ENCODE measurements around the gene PRRT2. TPM values are rescaled to one million over a fixed set of nuclear protein-coding genes. Genes with fewer than 3 reads are reported as not detected.

PRRT2 gene
- total RNA-seq, 1 donor = 1.4 TPM

- peak; percentile 15 for DNase-seq (ENCODE audit: insufficient read length, low spot score, missing footprints)
- Histone ChIP-seq H3K27ac (ENCODE audit: low read depth, low read length) (no peak overlapping the region), H3K27me3 (ENCODE audit: insufficient read depth, low read length) (peaks cover 7% of the 10 kb centered on the region), H3K4me1 (ENCODE audit: insufficient read depth, low read length) (no peaks in the 10 kb centered on the region), H3K4me2 (ENCODE audit: insufficient read depth, low read length) (no peak overlapping the region), H3K79me2 (ENCODE audit: insufficient read depth, low read length) (no peaks in the 10 kb centered on the region), H3K9me3 (ENCODE audit: low read depth, low read length) (no peaks in the 10 kb centered on the region), H3K36me3 (ENCODE audit: insufficient read depth, low read length) (no peaks in the 10 kb centered on the region), H4K20me1 (ENCODE audit: insufficient read depth, low read length) (no peaks in the 10 kb centered on the region), H2AFZ (ENCODE audit: low read length) (no peak overlapping the region), H3K4me3 (ENCODE audit: insufficient read depth, low read length) (no peak overlapping the region)
- TF ChIP-seq, protein P1, sequence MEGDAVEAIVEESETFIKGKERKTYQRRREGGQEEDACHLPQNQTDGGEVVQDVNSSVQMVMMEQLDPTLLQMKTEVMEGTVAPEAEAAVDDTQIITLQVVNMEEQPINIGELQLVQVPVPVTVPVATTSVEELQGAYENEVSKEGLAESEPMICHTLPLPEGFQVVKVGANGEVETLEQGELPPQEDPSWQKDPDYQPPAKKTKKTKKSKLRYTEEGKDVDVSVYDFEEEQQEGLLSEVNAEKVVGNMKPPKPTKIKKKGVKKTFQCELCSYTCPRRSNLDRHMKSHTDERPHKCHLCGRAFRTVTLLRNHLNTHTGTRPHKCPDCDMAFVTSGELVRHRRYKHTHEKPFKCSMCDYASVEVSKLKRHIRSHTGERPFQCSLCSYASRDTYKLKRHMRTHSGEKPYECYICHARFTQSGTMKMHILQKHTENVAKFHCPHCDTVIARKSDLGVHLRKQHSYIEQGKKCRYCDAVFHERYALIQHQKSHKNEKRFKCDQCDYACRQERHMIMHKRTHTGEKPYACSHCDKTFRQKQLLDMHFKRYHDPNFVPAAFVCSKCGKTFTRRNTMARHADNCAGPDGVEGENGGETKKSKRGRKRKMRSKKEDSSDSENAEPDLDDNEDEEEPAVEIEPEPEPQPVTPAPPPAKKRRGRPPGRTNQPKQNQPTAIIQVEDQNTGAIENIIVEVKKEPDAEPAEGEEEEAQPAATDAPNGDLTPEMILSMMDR (IDR thresholded peaks at IDR 0.05; ENCODE audit: extremely low read depth, low read depth, low read length) = no peak
Observed at GRCh38 chr16:29774730-29775129, 37.3 kb upstream of the PRRT2 start.

- peak; percentile 81 for DNase-seq (ENCODE audit: insufficient read length, low spot score, missing footprints)
- Histone ChIP-seq H3K4me2 (ENCODE audit: insufficient read depth, low read length) (no peak overlapping the region), H3K9me3 (ENCODE audit: low read depth, low read length) (no peaks in the 10 kb centered on the region), H3K27me3 (ENCODE audit: insufficient read depth, low read length) (peaks cover 10% of the 10 kb centered on the region), H3K4me1 (ENCODE audit: insufficient read depth, low read length) (no peaks in the 10 kb centered on the region), H3K79me2 (ENCODE audit: insufficient read depth, low read length) (no peaks in the 10 kb centered on the region), H3K27ac (ENCODE audit: low read depth, low read length) (no peak overlapping the region), H3K4me3 (ENCODE audit: insufficient read depth, low read length) (no peak overlapping the region), H4K20me1 (ENCODE audit: insufficient read depth, low read length) (no peaks in the 10 kb centered on the region), H3K36me3 (ENCODE audit: insufficient read depth, low read length) (no peaks in the 10 kb centered on the region), H2AFZ (ENCODE audit: low read length) (no peak overlapping the region)
- TF ChIP-seq, protein P1 (IDR thresholded peaks at IDR 0.05; ENCODE audit: extremely low read depth, low read depth, low read length) = no peak
Observed at GRCh38 chr16:29775742-29776408, 36.1 kb upstream of the PRRT2 start.

DNA sequence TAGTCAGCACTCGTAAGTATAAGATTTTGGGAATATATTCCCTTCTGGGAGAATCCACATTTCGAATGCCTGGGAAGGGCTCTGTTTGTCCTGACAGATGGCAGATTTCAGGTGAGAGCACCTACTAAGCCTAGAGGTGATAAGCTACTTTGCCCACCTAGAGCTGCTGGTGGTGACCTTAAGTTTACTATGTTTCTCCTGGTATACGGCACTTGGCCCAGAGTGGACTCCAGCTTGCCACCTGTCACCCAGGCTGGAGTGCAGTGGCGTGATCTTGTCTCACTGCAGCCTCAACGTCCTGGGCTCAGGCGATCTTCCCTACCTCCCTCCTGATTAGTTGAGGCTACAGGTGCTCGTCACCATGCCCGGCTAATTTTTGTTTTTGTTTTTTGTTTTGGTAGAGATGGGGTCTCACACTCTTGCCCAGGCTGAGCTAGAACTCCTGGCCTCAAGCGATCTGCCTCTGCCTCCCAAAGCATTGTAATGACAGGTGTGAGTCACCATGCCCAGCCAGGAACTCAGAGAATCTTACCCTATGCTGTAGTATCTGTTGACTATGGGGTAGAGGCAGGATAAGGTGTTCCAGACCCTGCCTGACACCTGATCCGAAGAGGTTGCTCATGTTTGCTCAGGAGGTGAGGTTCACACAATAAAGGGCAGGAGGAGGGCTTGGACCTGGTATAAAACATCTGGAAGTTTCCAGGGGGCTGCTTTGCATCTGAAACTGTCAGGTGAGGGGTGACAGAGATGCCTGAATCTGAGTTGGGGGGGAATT is 34.2 kb upstream of the PRRT2 start, which contains the start of gene ZG16:
Gene ZG16 (plus strand): TSS at position 681 of the 775 bp plus-strand sequence. CDS start 1,011 bp downstream, outside the sequence.
- H3K4me1 ChIP-seq (ENCODE audit: insufficient read depth, low read length) = no peaks in the 10 kb centered on the region

More for the DNA sequence above, 34.2 kb upstream of the PRRT2 start, which contains the start of gene ZG16:
- H3K27me3 ChIP-seq (ENCODE audit: insufficient read depth, low read length) = peaks cover 21% of the 10 kb centered on the region
- TF ChIP-seq, protein P1 (IDR thresholded peaks at IDR 0.05; ENCODE audit: extremely low read depth, low read depth, low read length) = no peak
- H2AFZ ChIP-seq (ENCODE audit: low read length) = no peak within 1 kb of the TSS
- no peaks in the 10 kb centered on the region for H3K9me3 ChIP-seq (ENCODE audit: low read depth, low read length)
- no peak within 1 kb of the TSS for H3K27ac ChIP-seq (ENCODE audit: low read depth, low read length)
- no peaks in the 10 kb centered on the region for H4K20me1 ChIP-seq (ENCODE audit: insufficient read depth, low read length)
- peak; percentile 11 for DNase-seq (ENCODE audit: insufficient read length, low spot score, missing footprints)
- H3K79me2 ChIP-seq (ENCODE audit: insufficient read depth, low read length) = no peaks in the 10 kb centered on the region
- H3K36me3 ChIP-seq (ENCODE audit: insufficient read depth, low read length) = no peaks in the 10 kb centered on the region
- H3K4me2 ChIP-seq (ENCODE audit: insufficient read depth, low read length) = no peak within 1 kb of the TSS
- no peak within 1 kb of the TSS for H3K4me3 ChIP-seq (ENCODE audit: insufficient read depth, low read length)
